Measurements from ENCODE around the gene PRKCB.

Gene PRKCB

GRCh38 chr16:23952128-23952970 is 116.6 kb downstream of the PRKCB start:
- H3K36me3 ChIP-seq (ENCODE audit: insufficient read depth, low read length) = no peaks in the 10 kb centered on the region
- TF ChIP-seq CTCF (conservative IDR thresholded peaks at IDR 0.05; ENCODE audit: low read length) (no peak), EZH2phosphoT487 (IDR thresholded peaks at IDR 0.05; ENCODE audit: borderline replicate concordance) (no peak)
- peaks cover 59% of the 10 kb centered on the region for H3K4me1 ChIP-seq (ENCODE audit: insufficient read depth, low read length, poor library complexity, severe bottlenecking)
- no peaks in the 10 kb centered on the region for H3K9me3 ChIP-seq (ENCODE audit: insufficient read depth, low read depth, low read length)
- peaks cover 76% of the 10 kb centered on the region for H3K79me2 ChIP-seq (ENCODE audit: insufficient read depth, low read length)
- H3K9ac ChIP-seq (ENCODE audit: low read depth, low read length, poor library complexity, severe bottlenecking) = peak overlapping the region; percentile 75
- no peaks in the 10 kb centered on the region for H4K20me1 ChIP-seq (ENCODE audit: insufficient read depth, low read length, poor library complexity, severe bottlenecking)
- peak overlapping the region; percentile 66 for H3K4me3 ChIP-seq (ENCODE audit: low read length, poor library complexity, severe bottlenecking)
- H2AFZ ChIP-seq (ENCODE audit: low read length) = peak overlapping the region; percentile 40; the same call in 1 of the 2 replicates
- H3F3A ChIP-seq (ENCODE audit: low read depth) = peaks cover 13% of the 10 kb centered on the region
- no peaks in the 10 kb centered on the region for H3K9me2 ChIP-seq (replicated peaks; ENCODE audit: low read depth, low read length)
- peak overlapping the region; percentile 73 for H3K4me2 ChIP-seq (ENCODE audit: low read depth, low read length, poor library complexity, severe bottlenecking)
- H3K27me3 ChIP-seq (ENCODE audit: insufficient read depth, low read length, poor library complexity, severe bottlenecking) = no peaks in the 10 kb centered on the region

- Histone ChIP-seq H3K4me2 (ENCODE audit: low read depth, low read length, poor library complexity, severe bottlenecking) (peak overlapping the region; percentile 73), H4K20me1 (ENCODE audit: insufficient read depth, low read length, poor library complexity, severe bottlenecking) (no peaks in the 10 kb centered on the region), H3K4me3 (ENCODE audit: low read length, poor library complexity, severe bottlenecking) (peak overlapping the region; percentile 66), H3K9me2 (replicated peaks; ENCODE audit: low read depth, low read length) (no peaks in the 10 kb centered on the region), H3K4me1 (ENCODE audit: insufficient read depth, low read length, poor library complexity, severe bottlenecking) (peaks cover 54% of the 10 kb centered on the region), H3K9me3 (ENCODE audit: insufficient read depth, low read depth, low read length) (no peaks in the 10 kb centered on the region), H3K9ac (ENCODE audit: low read depth, low read length, poor library complexity, severe bottlenecking) (peak overlapping the region; percentile 75), H3K79me2 (ENCODE audit: insufficient read depth, low read length) (peaks cover 75% of the 10 kb centered on the region), H3F3A (ENCODE audit: low read depth) (peaks cover 13% of the 10 kb centered on the region), H2AFZ (ENCODE audit: low read length) (no peak overlapping the region), H3K36me3 (ENCODE audit: insufficient read depth, low read length) (no peaks in the 10 kb centered on the region), H3K27me3 (ENCODE audit: insufficient read depth, low read length, poor library complexity, severe bottlenecking) (no peaks in the 10 kb centered on the region)
- no peak for TF ChIP-seq EZH2phosphoT487 (IDR thresholded peaks at IDR 0.05; ENCODE audit: borderline replicate concordance)
These were observed 117.2 kb downstream of the PRKCB start for GRCh38 chr16:23952971-23953300.

GRCh38 chr16:23953476-23953875 is 117.7 kb downstream of the PRKCB start:
- Histone ChIP-seq H3K9me2 (replicated peaks; ENCODE audit: low read depth, low read length) (no peaks in the 10 kb centered on the region), H3K9ac (ENCODE audit: low read depth, low read length, poor library complexity, severe bottlenecking) (peak overlapping the region; percentile 75), H3K27me3 (ENCODE audit: insufficient read depth, low read length, poor library complexity, severe bottlenecking) (no peaks in the 10 kb centered on the region), H3K36me3 (ENCODE audit: insufficient read depth, low read length) (no peaks in the 10 kb centered on the region), H4K20me1 (ENCODE audit: insufficient read depth, low read length, poor library complexity, severe bottlenecking) (no peaks in the 10 kb centered on the region), H2AFZ (ENCODE audit: low read length) (no peak overlapping the region), H3K79me2 (ENCODE audit: insufficient read depth, low read length) (peaks cover 72% of the 10 kb centered on the region), H3K4me1 (ENCODE audit: insufficient read depth, low read length, poor library complexity, severe bottlenecking) (peaks cover 50% of the 10 kb centered on the region), H3K4me2 (ENCODE audit: low read depth, low read length, poor library complexity, severe bottlenecking) (peak overlapping the region; percentile 73), H3F3A (ENCODE audit: low read depth) (peaks cover 13% of the 10 kb centered on the region), H3K9me3 (ENCODE audit: insufficient read depth, low read depth, low read length) (no peaks in the 10 kb centered on the region), H3K4me3 (ENCODE audit: low read length, poor library complexity, severe bottlenecking) (no peak overlapping the region)
- TF ChIP-seq CTCF (conservative IDR thresholded peaks at IDR 0.05; ENCODE audit: low read length) = no peak

GRCh38 chr16:23955088-23955487 is 119.3 kb downstream of the PRKCB start:
- TF ChIP-seq CTCF (conservative IDR thresholded peaks at IDR 0.05; ENCODE audit: low read length) = no peak
- TF ChIP-seq EZH2phosphoT487 (IDR thresholded peaks at IDR 0.05; ENCODE audit: borderline replicate concordance) = no peak
- no peaks in the 10 kb centered on the region for H3K9me2 ChIP-seq (replicated peaks; ENCODE audit: low read depth, low read length)
- H3K4me1 ChIP-seq (ENCODE audit: insufficient read depth, low read length, poor library complexity, severe bottlenecking) = peaks cover 51% of the 10 kb centered on the region
- H2AFZ ChIP-seq (ENCODE audit: low read length) = no peak overlapping the region
- H3K27me3 ChIP-seq (ENCODE audit: insufficient read depth, low read length, poor library complexity, severe bottlenecking) = no peaks in the 10 kb centered on the region
- H3F3A ChIP-seq (ENCODE audit: low read depth) = peaks cover 13% of the 10 kb centered on the region
- H3K79me2 ChIP-seq (ENCODE audit: insufficient read depth, low read length) = peaks cover 73% of the 10 kb centered on the region
- H3K36me3 ChIP-seq (ENCODE audit: insufficient read depth, low read length) = no peaks in the 10 kb centered on the region
- no peaks in the 10 kb centered on the region for H3K9me3 ChIP-seq (ENCODE audit: insufficient read depth, low read depth, low read length)
- no peak overlapping the region for H3K9ac ChIP-seq (ENCODE audit: low read depth, low read length, poor library complexity, severe bottlenecking)
- H3K4me2 ChIP-seq (ENCODE audit: low read depth, low read length, poor library complexity, severe bottlenecking) = no peak overlapping the region
- no peak overlapping the region for H3K4me3 ChIP-seq (ENCODE audit: low read length, poor library complexity, severe bottlenecking)
- no peaks in the 10 kb centered on the region for H4K20me1 ChIP-seq (ENCODE audit: insufficient read depth, low read length, poor library complexity, severe bottlenecking)
